Mesenteric fat pad (tissue), 1 donor: ENCODE results near the gene COL9A1. TPM values are rescaled to one million over a fixed set of nuclear protein-coding genes. Genes with fewer than 3 reads are reported as not detected.
"Not testable (repeated sequence)": the region's sequence is repeated elsewhere in the genome, so short reads cannot be mapped to it uniquely, and the experiment has no call there.

Experiments
- DNase-seq: peaks from one replicate; pipeline ENCODE4 v3.0.0-alpha.2; 2020; ENCODE audit warnings: low spot score
- long read RNA-seq: library from polyadenylated mRNA; unstranded; transcript quantifications from one replicate; pipeline ENCODE4 v2.0.0, GENCODE V29; 2020
- total RNA-seq: library from RNA; stranded (reverse); fragmentation: NEBNext Ultra II Directional; extraction: Animal tissue kit (Norgen Biotek cat#: 25700); gene quantifications from one replicate; pipeline ENCODE4 v1.2.1, GENCODE V29; 2021
- donor health status: DM: yes; HTN: yes; CAD: no.

The COL9A1 gene
- not detected for total RNA-seq
- long read RNA-seq: 0 reads

GRCh38 chr6:70303034-70303525 lies at the start of gene COL9A1:
Gene COL9A1, minus strand, starts transcription at chr6:70303084. Its CDS starts 160 bp downstream, at chr6:70302924.
- no peak for DNase-seq

- no peak for DNase-seq
Measured at GRCh38 chr6:70351461-70351860, 48.6 kb upstream of the COL9A1 start.

GRCh38 chr6:70345619-70346018 lies 42.7 kb upstream of the COL9A1 start:
- DNase-seq: no peak

- no peak for DNase-seq
Measured at GRCh38 chr6:70343313-70343712, 40.4 kb upstream of the COL9A1 start.

- not testable (repeated sequence) for DNase-seq
Measured at GRCh38 chr6:70339810-70340209, 36.9 kb upstream of the COL9A1 start.

GRCh38 chr6:70338775-70339174 lies 35.9 kb upstream of the COL9A1 start:
- DNase-seq: no peak

- DNase-seq: no peak
Measured at GRCh38 chr6:70337743-70338105, 34.8 kb upstream of the COL9A1 start.

- no peak for DNase-seq
Measured at GRCh38 chr6:70336996-70337742, 34.3 kb upstream of the COL9A1 start.

GRCh38 chr6:70327036-70327435 lies 24.2 kb upstream of the COL9A1 start:
- DNase-seq: no peak

GRCh38 chr6:70325009-70325408 lies 22.1 kb upstream of the COL9A1 start:
- DNase-seq: no peak

GRCh38 chr6:70317799-70318198 lies 14.9 kb upstream of the COL9A1 start:
- DNase-seq: not testable (repeated sequence)

- DNase-seq: no peak
Measured at GRCh38 chr6:70315079-70315751, 12.3 kb upstream of the COL9A1 start.

GRCh38 chr6:70314296-70314695 lies 11.4 kb upstream of the COL9A1 start:
- DNase-seq: no peak

GRCh38 chr6:70312165-70312745 lies 9.4 kb upstream of the COL9A1 start:
- DNase-seq: no peak

GRCh38 chr6:70310063-70310694 lies 7.3 kb upstream of the COL9A1 start:
- DNase-seq: no peak

- no peak for DNase-seq
Measured at GRCh38 chr6:70309243-70309642, 6.4 kb upstream of the COL9A1 start.

- DNase-seq: not testable (repeated sequence)
Measured at GRCh38 chr6:70308142-70308541, 5.3 kb upstream of the COL9A1 start.

- no peak for DNase-seq
Measured at GRCh38 chr6:70307008-70307407, 4.1 kb upstream of the COL9A1 start.

- DNase-seq: no peak
Measured at GRCh38 chr6:70304616-70305015, 1.7 kb upstream of the COL9A1 start.

GRCh38 chr6:70299456-70299855 lies 3.4 kb downstream of the COL9A1 start:
- no peak for DNase-seq

GRCh38 chr6:70298068-70298467 lies 4.8 kb downstream of the COL9A1 start:
- DNase-seq: no peak

GRCh38 chr6:70292193-70292592 lies 10.7 kb downstream of the COL9A1 start:
- no peak for DNase-seq
